Activated T-cell treated with anti-CD3 and anti-CD28 coated beads for 48 hours (primary cell): Measurements from ENCODE around the gene SLIT3.

ENCODE experiments used
- DNase-seq: peaks from one replicate; pipeline ENCODE4 v3.0.0-alpha.2; 2020; ENCODE audit warnings: low read depth

The SLIT3 gene

GRCh38 chr5:168827636-168828035, 473.3 kb downstream of the SLIT3 start:
- DNase-seq = no peak

GRCh38 chr5:168826246-168826725, 474.7 kb downstream of the SLIT3 start:
- no peak for DNase-seq

- peak; percentile 31 for DNase-seq
Observed at GRCh38 chr5:168822745-168823281, 478.1 kb downstream of the SLIT3 start.

GRCh38 chr5:168822248-168822744, 478.6 kb downstream of the SLIT3 start:
- no peak for DNase-seq

- DNase-seq = no peak
Observed at GRCh38 chr5:168820874-168821273, 480.1 kb downstream of the SLIT3 start.

GRCh38 chr5:168819004-168819621, 481.8 kb downstream of the SLIT3 start:
- no peak for DNase-seq

GRCh38 chr5:168818558-168818957, 482.4 kb downstream of the SLIT3 start:
- no peak for DNase-seq

GRCh38 chr5:168817591-168817990, 483.3 kb downstream of the SLIT3 start:
- no peak for DNase-seq

GRCh38 chr5:168816661-168817060, 484.3 kb downstream of the SLIT3 start:
- DNase-seq = no peak

GRCh38 chr5:168813184-168813968, 487.6 kb downstream of the SLIT3 start:
- DNase-seq = no peak

GRCh38 chr5:168810641-168811040, 490.3 kb downstream of the SLIT3 start:
- no peak for DNase-seq

GRCh38 chr5:168809218-168809617, 491.7 kb downstream of the SLIT3 start:
- DNase-seq = no peak

GRCh38 chr5:168808051-168808616, 492.8 kb downstream of the SLIT3 start:
- DNase-seq = no peak

GRCh38 chr5:168807287-168807686, 493.7 kb downstream of the SLIT3 start:
- no peak for DNase-seq

- DNase-seq = no peak
Observed at GRCh38 chr5:168803541-168803940, 497.4 kb downstream of the SLIT3 start.

GRCh38 chr5:168802337-168802736, 498.6 kb downstream of the SLIT3 start:
- DNase-seq = no peak

GRCh38 chr5:168801567-168801966, 499.4 kb downstream of the SLIT3 start:
- no peak for DNase-seq

GRCh38 chr5:168800701-168801100, 500.2 kb downstream of the SLIT3 start:
- no peak for DNase-seq

- DNase-seq = peak; percentile 7
Observed at GRCh38 chr5:168798065-168799023, 502.6 kb downstream of the SLIT3 start.

- no peak for DNase-seq
Observed at GRCh38 chr5:168796593-168797580, 504.1 kb downstream of the SLIT3 start.
